ENCODE results near the gene SLCO3A1.

SLCO3A1 gene

GRCh38 chr15:92107510-92107909 lies 254.0 kb downstream of the SLCO3A1 start (continued):
- TF ChIP-seq ZNF398 (tag by site-specific recombination; IDR thresholded peaks at IDR 0.05) (no peak), ZNF404 (tag by site-specific recombination; IDR thresholded peaks at IDR 0.05) (no peak), ZNF692 (tag by site-specific recombination; IDR thresholded peaks at IDR 0.05) (no peak), ZNF26 (tag by site-specific recombination; IDR thresholded peaks at IDR 0.05) (no peak), ZBTB26 (tag by site-specific recombination; optimal IDR thresholded peaks at IDR 0.05) (no peak), BCL11B (tag by site-specific recombination; IDR thresholded peaks at IDR 0.05; ENCODE audit: low read depth) (no peak)

- Histone ChIP-seq H3K9me3 (ENCODE audit: control insufficient read depth, insufficient read depth, low read depth, low read length) (no peaks in the 10 kb centered on the region), H3K4me1 (ENCODE audit: control insufficient read depth, insufficient read depth, low read length) (peaks cover 6% of the 10 kb centered on the region), H3K27ac (ENCODE audit: extremely low read depth, low read depth, low read length) (no peak overlapping the region), H3K4me3 (ENCODE audit: low read depth, low read length) (no peak overlapping the region), H3K36me3 (ENCODE audit: control insufficient read depth in 2 of 2, insufficient read depth in 1 of 2, low read length in 2 of 2) (no peaks in the 10 kb centered on the region)
- ChIA-PET CTCF (interaction anchor here (0.6 kb wide), 2 partner anchors 116 to 155 kb away, joined by 3 read pairs; no protein-coding TSS in a partner anchor), POLR2A (no interaction called here)
- no peak for TF ChIP-seq ZNF571 (tag by site-specific recombination; IDR thresholded peaks at IDR 0.05)
- no peak for TF ChIP-seq ZBTB44 (tag by site-specific recombination; IDR thresholded peaks at IDR 0.05)
- no peak for TF ChIP-seq ZNF658 (tag by site-specific recombination; IDR thresholded peaks at IDR 0.05)
- TF ChIP-seq KLF8 (tag by site-specific recombination; IDR thresholded peaks at IDR 0.05), result no peak
- TF ChIP-seq ZNF138 (tag by site-specific recombination; IDR thresholded peaks at IDR 0.05; ENCODE audit: borderline replicate concordance), result no peak
- TF ChIP-seq KLF10 (tag by site-specific recombination; IDR thresholded peaks at IDR 0.05), result no peak
- TF ChIP-seq KLF17 (tag by site-specific recombination; IDR thresholded peaks at IDR 0.05), result no peak
These were observed 255.8 kb downstream of the SLCO3A1 start for GRCh38 chr15:92109191-92109873.

- ChIA-PET CTCF (interaction anchor here (1.7 kb wide), 1 partner anchor 603 kb away, joined by 4 read pairs; no protein-coding TSS in a partner anchor), POLR2A (no interaction called here)
- H3K4me3 ChIP-seq (ENCODE audit: low read depth, low read length), result no peak overlapping the region
- H3K36me3 ChIP-seq (ENCODE audit: control insufficient read depth in 2 of 2, insufficient read depth in 1 of 2, low read length in 2 of 2), result no peaks in the 10 kb centered on the region
- H3K9me3 ChIP-seq (ENCODE audit: control insufficient read depth, insufficient read depth, low read depth, low read length), result no peaks in the 10 kb centered on the region
- no peak overlapping the region for H3K27ac ChIP-seq (ENCODE audit: extremely low read depth, low read depth, low read length)
- H3K4me1 ChIP-seq (ENCODE audit: control insufficient read depth, insufficient read depth, low read length), result peaks cover 6% of the 10 kb centered on the region
- no peak for TF ChIP-seq OSR2 (tag by site-specific recombination; IDR thresholded peaks at IDR 0.05)
- no peak for TF ChIP-seq SALL2 (tag by site-specific recombination; IDR thresholded peaks at IDR 0.05; ENCODE audit: borderline replicate concordance)
- TF ChIP-seq ZNF280C (tag by site-specific recombination; IDR thresholded peaks at IDR 0.05), result no peak
- no peak for TF ChIP-seq ZNF707 (tag by site-specific recombination; IDR thresholded peaks at IDR 0.05)
- TF ChIP-seq ZNF26 (tag by site-specific recombination; IDR thresholded peaks at IDR 0.05), result no peak
- TF ChIP-seq ZNF624 (tag by site-specific recombination; IDR thresholded peaks at IDR 0.05), result no peak
These were observed 257.8 kb downstream of the SLCO3A1 start for GRCh38 chr15:92111291-92111690.
